A549 (cell line): Measurements from ENCODE around the gene SPEF1. TPM values are rescaled to one million over a fixed set of nuclear protein-coding genes. Genes with fewer than 3 reads are reported as not detected.

ENCODE experiments used
- ATAC-seq, 2 experiments: fragments of 200-7000 bp in 1 of 2; fragments of >200 bp in 1 of 2; cut with Nextera tagmentation in 1 of 2; cut with Tn5 transposase in 1 of 2; 3 replicates each; pipeline versions ENCODE4 v1.8.0 to v1.9.1; 2018 to 2020; ENCODE audit warnings: mild to moderate bottlenecking in 1 of 2, moderate library complexity in 1 of 2
- CTCF ChIA-PET: fragments of 300-600 bp; sonication (Branson Sonifier 250); formaldehyde crosslinking; extraction: SDS; loops from one replicate; lab custom pipeline; 2021; ENCODE audit warnings: antibody characterized with exemption, inconsistent platforms; lab: Yijun Ruan, JAX
- POLR2A ChIA-PET: fragments of 350-600 bp; formaldehyde crosslinking; extraction: SDS; loops from one replicate; lab custom pipeline; 2021; ENCODE audit warnings: antibody characterized with exemption, inconsistent platforms; lab: Yijun Ruan, JAX
- DNase-seq, 2 experiments: peaks; one replicate each; pipeline versions ENCODE4 v3.0.0 to v3.0.0-alpha.2; 2011 to 2016; ENCODE audit warnings: low read depth in 1 of 2, low spot score in 1 of 2
- FAIRE-seq: peaks from 2 replicates; lab custom pipeline; 2011; peaks lifted over from hg19 to GRCh38; lab: Jason Lieb, UNC
- H3K27ac ChIP-seq, 2 experiments: fragments of >200 bp; sonication (Bioruptor Twin); formaldehyde crosslinking; 3 replicates each; pipeline ENCODE4 v1.5.1; 2016 to 2017
- H3K4me1 ChIP-seq: fragments of >200 bp; sonication (Bioruptor Twin); formaldehyde crosslinking; 3 replicates; pipeline ENCODE4 v1.6.1; 2016
- H3K4me2 ChIP-seq: fragments of >200 bp; sonication (Bioruptor Twin); formaldehyde crosslinking; 3 replicates; pipeline ENCODE4 v1.6.1; 2016
- H3K4me3 ChIP-seq: fragments of >200 bp; sonication (Bioruptor Twin); formaldehyde crosslinking; 3 replicates; pipeline ENCODE4 v1.5.1; 2016
- H3K9me3 ChIP-seq: fragments of >200 bp; sonication (Bioruptor Twin); formaldehyde crosslinking; 3 replicates; pipeline ENCODE4 v1.6.1; 2016
- CBX2 ChIP-seq: fragments of 200-600 bp; sonication (generic); IDR thresholded peaks from 2 replicates; pipeline ENCODE4 v1.6.1; 2016; ENCODE audit warnings: low read depth, mild to moderate bottlenecking, borderline replicate concordance
- CHD4 ChIP-seq: fragments of 200-600 bp; sonication (generic); IDR thresholded peaks from 2 replicates; pipeline ENCODE4 v1.6.1; 2016; ENCODE audit warnings: antibody characterized with exemption, mild to moderate bottlenecking, borderline replicate concordance
- CTCF ChIP-seq: fragments of >200 bp; sonication (Bioruptor Twin); formaldehyde crosslinking; IDR thresholded peaks from 3 replicates; pipeline ENCODE4 v1.5.1; 2016
- EHMT2 ChIP-seq: fragments of 200-600 bp; sonication (generic); IDR thresholded peaks from 2 replicates; pipeline ENCODE4 v1.6.1; 2016; ENCODE audit warnings: antibody characterized with exemption, low read depth, mild to moderate bottlenecking, moderate library complexity
- FOSL2 ChIP-seq, 2 experiments: fragments of 450-650 bp in 1 of 2; fragments of >200 bp in 1 of 2; sonication (Bioruptor Twin) in 1 of 2; formaldehyde crosslinking; IDR thresholded peaks; 2 replicates each; pipeline versions ENCODE4 v1.5.0 to v1.6.1; 2016 to 2020; ENCODE audit warnings: mild to moderate bottlenecking in 1 of 2, moderate library complexity in 1 of 2
- HES2 ChIP-seq: fragments of >200 bp; sonication (Bioruptor Twin); formaldehyde crosslinking; IDR thresholded peaks from 2 replicates; pipeline ENCODE4 v1.6.1; 2016
- HOXB5 ChIP-seq: fragments of 250-450 bp; sonication (Bioruptor Pico); IDR thresholded peaks from 2 replicates; pipeline ENCODE4 v1.5.0; 2020; ENCODE audit warnings: mild to moderate bottlenecking, moderate library complexity
- JUNB ChIP-seq: fragments of >200 bp; sonication (Bioruptor Twin); formaldehyde crosslinking; IDR thresholded peaks from 2 replicates; pipeline ENCODE4 v1.6.1; 2016
- KDM1A ChIP-seq: fragments of 200-600 bp; sonication (generic); IDR thresholded peaks from 2 replicates; pipeline ENCODE4 v1.6.1; 2016; ENCODE audit warnings: low read depth, mild to moderate bottlenecking
- MAX ChIP-seq: IDR thresholded peaks from 2 replicates; pipeline ENCODE4 v1.6.1; 2012
- MYC ChIP-seq: IDR thresholded peaks from 2 replicates; pipeline ENCODE4 v1.6.1; 2012; ENCODE audit warnings: mild to moderate bottlenecking, inconsistent platforms, low read length, improper control_type of control experiment, borderline replicate concordance
- NPAS2 ChIP-seq: fragments of 250-450 bp; sonication (Bioruptor Pico); IDR thresholded peaks from 2 replicates; pipeline ENCODE4 v1.8.0; 2022; ENCODE audit warnings: mild to moderate bottlenecking, moderate library complexity, borderline replicate concordance
- PBX3 ChIP-seq: IDR thresholded peaks from 2 replicates; pipeline ENCODE4 v1.6.1; 2012
- PHF8 ChIP-seq: fragments of 200-600 bp; sonication (generic); IDR thresholded peaks from 2 replicates; pipeline ENCODE4 v1.6.1; 2016; ENCODE audit warnings: low read depth, mild to moderate bottlenecking, antibody characterized with exemption, moderate library complexity, borderline replicate concordance
- POLR2A ChIP-seq: IDR thresholded peaks from 2 replicates; pipeline ENCODE4 v1.6.1; 2012; ENCODE audit warnings: mild to moderate bottlenecking, low read length
- RAD21 ChIP-seq, 2 experiments: fragments of >200 bp in 1 of 2; sonication (Bioruptor Twin) in 1 of 2; formaldehyde crosslinking in 1 of 2; IDR thresholded peaks in 1 of 2; conservative IDR thresholded peaks in 1 of 2; 2 replicates in 1 of 2; 3 replicates in 1 of 2; pipeline ENCODE4 v1.6.1; 2012 to 2018; ENCODE audit warnings: inconsistent platforms in 1 of 2
- RARB ChIP-seq: fragments of 250-450 bp; sonication (Bioruptor Pico); IDR thresholded peaks from 2 replicates; pipeline ENCODE4 v1.8.0; 2021; ENCODE audit warnings: mild to moderate bottlenecking, moderate library complexity
- REST ChIP-seq: fragments of 200-600 bp; sonication (generic); IDR thresholded peaks from 2 replicates; pipeline ENCODE4 v1.6.1; 2016; ENCODE audit warnings: antibody characterized with exemption, mild to moderate bottlenecking, moderate library complexity
- RNF2 ChIP-seq: fragments of 200-600 bp; sonication (generic); IDR thresholded peaks from 2 replicates; pipeline ENCODE4 v1.6.1; 2016; ENCODE audit warnings: low read depth, mild to moderate bottlenecking, antibody characterized with exemption, moderate library complexity, borderline replicate concordance
- SMC3 ChIP-seq: fragments of >200 bp; sonication (Bioruptor Twin); formaldehyde crosslinking; IDR thresholded peaks from 3 replicates; pipeline ENCODE4 v1.6.1; 2018; ENCODE audit warnings: inconsistent platforms
- USF2 ChIP-seq: fragments of 450-650 bp; IDR thresholded peaks from 2 replicates; pipeline ENCODE4 v1.6.1; 2014; ENCODE audit warnings: antibody characterized with exemption
- ZNF302 ChIP-seq: fragments of 250-450 bp; sonication (Bioruptor Pico); IDR thresholded peaks from 2 replicates; pipeline ENCODE4 v1.9.0; 2021; ENCODE audit warnings: inconsistent platforms, mild to moderate bottlenecking, moderate library complexity
- WGBS: methylation state at CpG from one replicate; pipeline ENCODE4 v1.1.6; 2017; ENCODE audit errors: missing lambda C conversion rate; 5-methylcytosine and 5-hydroxymethylcytosine counted together
- polyA plus RNA-seq, 4 experiments: library from polyadenylated mRNA; depleted of rRNA in 3 of 4; stranded (reverse); fragments of >200 nt; fragmentation: RNase III in 1 of 4; extraction: RNeasy Plus Mini Kit Qiagen cat#74134 plus additional on column Dnase treatment in 1 of 4; gene quantifications; 2 replicates in 3 of 4; 3 replicates in 1 of 4; pipeline ENCODE4 v1.2.3, GENCODE V29; 2011 to 2017

Gene SPEF1
- polyA plus RNA-seq, 2 of the 4 experiments (the other 2 are of a cell fraction) = 0.41 to 1.3 TPM

- TF ChIP-seq FOSL2 (IDR thresholded peaks at IDR 0.05) (no peak), FOSL2 (CRISPR knock-in tag; IDR thresholded peaks at IDR 0.05) (peak; percentile 72), PBX3 (no peak), ZNF302 (CRISPR knock-in tag) (no peak), RARB (CRISPR knock-in tag) (no peak), PHF8 (peak; percentile 63; the same call in 1 of the 2 replicates), REST (no peak), RNF2 (peak; percentile 74; the same call in 1 of the 2 replicates), SMC3 (peak; percentile 86), EHMT2 (no peak), CHD4 (no peak), CTCF (peak; percentile 76), POLR2A (0 out of 2 replicates have a peak, but pooled peaks have one; percentile 15), KDM1A (peak; percentile 95), MYC (peak; percentile 33; the same call in 1 of the 2 replicates), HES2 (no peak), JUNB (no peak), USF2 (no peak), NPAS2 (CRISPR knock-in tag) (no peak), HOXB5 (0 out of 2 replicates have a peak, but pooled peaks have one; percentile 41), RAD21 (conservative IDR thresholded peaks at IDR 0.05 in 1 of 2, IDR thresholded peaks at IDR 0.05 in 1 of 2) (peak; percentile 49 to 63; a peak in 4 of 5 replicates), CBX2 (no peak), MAX (0 out of 2 replicates have a peak, but pooled peaks have one; percentile 12)
- no peaks in the 10 kb centered on the region for H3K9me3 ChIP-seq
- ATAC-seq (peak; percentile 72 to 81), FAIRE-seq (peak; percentile 96), DNase-seq (peak; percentile 89 to 90)
- peak overlapping the region; percentile 75 for H3K4me2 ChIP-seq
- POLR2A ChIA-PET = interaction anchor here (1.1 to 3.1 kb wide), 14 partner anchors 8 to 124 kb away, joined by 4 to 27 read pairs (median 8); partner anchors contain the start of genes AP5S1 and SPEF1
- H3K4me1 ChIP-seq = peaks cover 20% of the 10 kb centered on the region
- CTCF ChIA-PET = interaction anchor here (0.7 to 72.1 kb wide), 17 partner anchors 4 to 324 kb away, joined by 3 to 2233 read pairs (median 4); partner anchors contain the start of genes ADAM33, ADISSP, AP5S1 and CENPB
- H3K4me3 ChIP-seq = peak overlapping the region; percentile 87
- H3K27ac ChIP-seq = peak overlapping the region; percentile 86 to 92
- under 1% methylated on average over 46 of the region's 51 CpGs for WGBS
Measured at GRCh38 chr20:3768342-3769130, 12.7 kb downstream of the SPEF1 start.
